GM08714 (cell line): ENCODE data around the gene CNTNAP2.
"Not testable (repeated sequence)": the region's sequence is repeated elsewhere in the genome, so short reads cannot be mapped to it uniquely, and the experiment has no call there.

Source experiments
- H3K4me3 ChIP-seq: fragments of 200-500 bp; sonication (Bioruptor generic); 2 replicates; pipeline ENCODE4 v1.5.1; 2014; ENCODE audit warnings: mild to moderate bottlenecking, low read length, inconsistent platforms
- ZNF274 ChIP-seq: IDR thresholded peaks from 2 replicates; pipeline ENCODE4 v1.6.1; 2012; ENCODE audit warnings: mild to moderate bottlenecking, low read depth, low read length

The CNTNAP2 gene

GRCh38 chr7:148319316-148319808 lies 2202.8 kb downstream of the CNTNAP2 start:
- H3K4me3 ChIP-seq, result no peak overlapping the region
- no peak for TF ChIP-seq ZNF274

- no peak for TF ChIP-seq ZNF274
- no peak overlapping the region for H3K4me3 ChIP-seq
Measured at GRCh38 chr7:148325208-148325607, 2208.6 kb downstream of the CNTNAP2 start.

- no peak for TF ChIP-seq ZNF274
- no peak overlapping the region for H3K4me3 ChIP-seq
Measured at GRCh38 chr7:148327379-148327778, 2210.8 kb downstream of the CNTNAP2 start.

- H3K4me3 ChIP-seq, result no peak overlapping the region
- no peak for TF ChIP-seq ZNF274
Measured at GRCh38 chr7:148328906-148329305, 2212.3 kb downstream of the CNTNAP2 start.

GRCh38 chr7:148330124-148330818 lies 2213.7 kb downstream of the CNTNAP2 start:
- TF ChIP-seq ZNF274, result no peak
- H3K4me3 ChIP-seq, result no peak overlapping the region

GRCh38 chr7:148330822-148331221 lies 2214.2 kb downstream of the CNTNAP2 start:
- H3K4me3 ChIP-seq, result no peak overlapping the region
- no peak for TF ChIP-seq ZNF274

- H3K4me3 ChIP-seq, result not testable (repeated sequence)
Measured at GRCh38 chr7:148331456-148331855, 2214.9 kb downstream of the CNTNAP2 start.

GRCh38 chr7:148332191-148333186 lies 2215.9 kb downstream of the CNTNAP2 start:
- no peak overlapping the region for H3K4me3 ChIP-seq
- TF ChIP-seq ZNF274, result no peak

GRCh38 chr7:148334441-148334956 lies 2217.9 kb downstream of the CNTNAP2 start:
- H3K4me3 ChIP-seq, result no peak overlapping the region
- no peak for TF ChIP-seq ZNF274

- TF ChIP-seq ZNF274, result no peak
- H3K4me3 ChIP-seq, result no peak overlapping the region
Measured at GRCh38 chr7:148334959-148335577, 2218.5 kb downstream of the CNTNAP2 start.

GRCh38 chr7:148335790-148336189 lies 2219.2 kb downstream of the CNTNAP2 start:
- H3K4me3 ChIP-seq, result no peak overlapping the region
- no peak for TF ChIP-seq ZNF274

GRCh38 chr7:148336411-148336810 lies 2219.8 kb downstream of the CNTNAP2 start:
- no peak for TF ChIP-seq ZNF274

GRCh38 chr7:148337246-148337965 lies 2220.8 kb downstream of the CNTNAP2 start:
- TF ChIP-seq ZNF274, result no peak
- no peak overlapping the region for H3K4me3 ChIP-seq

More at GRCh38 chr7:148336411-148336810, 2219.8 kb downstream of the CNTNAP2 start:
- no peak overlapping the region for H3K4me3 ChIP-seq

GRCh38 chr7:148337995-148338747 lies 2221.6 kb downstream of the CNTNAP2 start:
- H3K4me3 ChIP-seq, result no peak overlapping the region
- TF ChIP-seq ZNF274, result no peak
